CD14-positive monocyte (primary cell): ENCODE results near the gene TTC19. TPM values are rescaled to one million over a fixed set of nuclear protein-coding genes. Genes with fewer than 3 reads are reported as not detected.

Experiments used
- DNase-seq, 3 donors: peaks; one replicate each; pipeline ENCODE4 v3.0.0-alpha.2; 2011 to 2022
- H2AFZ ChIP-seq: 2 replicates; pipeline ENCODE4 v1.6.0; 2012; ENCODE audit warnings: mild to moderate bottlenecking, low read depth, low read length, inconsistent platforms; ENCODE audit not compliant: insufficient read depth, poor library complexity, severe bottlenecking
- H3K27ac ChIP-seq, 2 donors: 1 replicate in 1 of 2; 2 replicates in 1 of 2; pipeline ENCODE4 v1.5.1; 2012 to 2013; ENCODE audit warnings: low read length in 2 of 2, control low read depth in 1 of 2, inconsistent platforms in 1 of 2, low read depth in 1 of 2, mild to moderate bottlenecking in 1 of 2
- H3K27me3 ChIP-seq, 2 donors: one replicate each; pipeline versions ENCODE4 v1.6.0 to v1.6.1; 2011 to 2013; ENCODE audit warnings: low read length in 2 of 2; ENCODE audit not compliant: control insufficient read depth in 2 of 2, insufficient read depth in 2 of 2
- H3K36me3 ChIP-seq, 2 donors: replicated peaks in 1 of 2; 1 replicate in 1 of 2; 2 replicates in 1 of 2; pipeline versions ENCODE4 v1.5.1 to v1.6.1; 2012 to 2013; ENCODE audit warnings: low read length in 2 of 2, control low read depth in 1 of 2, inconsistent platforms in 1 of 2, mild to moderate bottlenecking in 1 of 2; ENCODE audit not compliant: insufficient read depth in 2 of 2, control insufficient read depth in 1 of 2
- H3K4me1 ChIP-seq, 2 donors: 1 replicate in 1 of 2; 2 replicates in 1 of 2; pipeline versions ENCODE4 v1.5.1 to v1.6.1; 2012 to 2013; ENCODE audit warnings: low read length in 2 of 2, control low read depth in 1 of 2, inconsistent platforms in 1 of 2, mild to moderate bottlenecking in 1 of 2, moderate library complexity in 1 of 2; ENCODE audit not compliant: insufficient read depth in 2 of 2, control insufficient read depth in 1 of 2
- H3K4me2 ChIP-seq: replicated peaks from 2 replicates; pipeline ENCODE3; 2012; ENCODE audit warnings: low read length, moderate library complexity, mild to moderate bottlenecking; ENCODE audit not compliant: poor library complexity, severe bottlenecking; ENCODE audit errors: extremely low read depth
- H3K4me3 ChIP-seq, 3 experiments: fragments of 200-600 bp in 1 of 3; sonication (generic) in 1 of 3; replicated peaks in 1 of 3; 1 replicate in 2 of 3; 2 replicates in 1 of 3; pipeline ENCODE4 v1.5.1; 2011 to 2013; ENCODE audit warnings: low read length in 3 of 3, mild to moderate bottlenecking in 3 of 3, control low read depth in 2 of 3, low read depth in 2 of 3, inconsistent platforms in 1 of 3, moderate library complexity in 1 of 3
- H3K79me2 ChIP-seq: 2 replicates; pipeline ENCODE4 v1.6.0; 2012; ENCODE audit warnings: mild to moderate bottlenecking, control low read depth, inconsistent platforms, low read length, moderate library complexity; ENCODE audit not compliant: insufficient read depth
- H3K9ac ChIP-seq: 2 replicates; pipeline ENCODE4 v1.6.0; 2017; ENCODE audit warnings: low read length, mild to moderate bottlenecking; ENCODE audit not compliant: insufficient read depth, poor library complexity, severe bottlenecking
- H3K9me3 ChIP-seq, 2 donors: replicated peaks in 1 of 2; 1 replicate in 1 of 2; 2 replicates in 1 of 2; pipeline versions ENCODE4 v1.5.1 to v1.6.1; 2012 to 2013; ENCODE audit warnings: low read length in 2 of 2, control low read depth in 1 of 2; ENCODE audit not compliant: control insufficient read depth in 1 of 2, insufficient read depth in 1 of 2
- H4K20me1 ChIP-seq: 2 replicates; pipeline ENCODE4 v1.6.0; 2012; ENCODE audit warnings: mild to moderate bottlenecking, low read length, control low read depth, moderate library complexity; ENCODE audit not compliant: insufficient read depth
- H3K27ac Mint-ChIP-seq, 7 donors: one replicate each; pipeline ENCODE4 v1.8.0; 2020; ENCODE audit warnings: mild to moderate bottlenecking in 7 of 7, mixed read lengths in 7 of 7, moderate library complexity in 6 of 7, inconsistent platforms in 2 of 7
- H3K27me3 Mint-ChIP-seq, 3 donors: one replicate each; pipeline ENCODE4 v1.8.0; 2021 to 2022; ENCODE audit warnings: low read depth in 3 of 3, mild to moderate bottlenecking in 3 of 3, mixed read lengths in 3 of 3, moderate library complexity in 3 of 3, inconsistent platforms in 1 of 3
- H3K36me3 Mint-ChIP-seq, 2 donors: one replicate each; pipeline ENCODE4 v1.8.0; 2020; ENCODE audit warnings: mixed read lengths in 2 of 2, inconsistent platforms in 1 of 2, mild to moderate bottlenecking in 1 of 2
- H3K4me1 Mint-ChIP-seq: one replicate; pipeline ENCODE4 v1.8.0; 2020; ENCODE audit warnings: mild to moderate bottlenecking, mixed read lengths
- H3K4me3 Mint-ChIP-seq, 2 donors: one replicate each; pipeline ENCODE4 v1.8.0; 2020; ENCODE audit warnings: mild to moderate bottlenecking in 2 of 2, mixed read lengths in 2 of 2, moderate library complexity in 1 of 2
- H3K9me3 Mint-ChIP-seq, 7 donors: one replicate each; pipeline ENCODE4 v1.8.0; 2020 to 2022; ENCODE audit warnings: mixed read lengths in 7 of 7, mild to moderate bottlenecking in 6 of 7, moderate library complexity in 6 of 7, inconsistent platforms in 2 of 7
- WGBS: methylation state at CpG from one replicate; pipeline ENCODE4 v1.1.5; 2013; ENCODE audit warnings: missing lambda C conversion rate; ENCODE audit not compliant: insufficient coverage; 5-methylcytosine and 5-hydroxymethylcytosine counted together
- intact Hi-C, 2 donors: fragments of 100-400 bp; cut with micrococcal nuclease; formaldehyde crosslinking; loops; one replicate each; pipeline versions ENCODE4 v1.15.0 to v1.15.1; 2023
- polyA plus RNA-seq, 3 donors: library from polyadenylated mRNA; depleted of rRNA in 1 of 3; unstranded in 2 of 3; stranded (reverse) in 1 of 3; fragments of 300-500 nt in 2 of 3; fragments of >200 nt in 1 of 3; fragmentation: Illumina TruSeq in 2 of 3; gene quantifications; 1 replicate in 2 of 3; 2 replicates in 1 of 3; pipeline ENCODE4 v1.2.3, GENCODE V29; 2012 to 2021
- TF ChIP-seq, protein P1 (sequence below): fragments of 200-600 bp; IDR thresholded peaks from one replicate; pipeline ENCODE4 v1.8.0; 2022; ENCODE audit warnings: antibody characterized with exemption, mild to moderate bottlenecking

The TTC19 gene
- polyA plus RNA-seq, 3 donors = 7.6 to 22.2 (median 20.6) TPM

DNA sequence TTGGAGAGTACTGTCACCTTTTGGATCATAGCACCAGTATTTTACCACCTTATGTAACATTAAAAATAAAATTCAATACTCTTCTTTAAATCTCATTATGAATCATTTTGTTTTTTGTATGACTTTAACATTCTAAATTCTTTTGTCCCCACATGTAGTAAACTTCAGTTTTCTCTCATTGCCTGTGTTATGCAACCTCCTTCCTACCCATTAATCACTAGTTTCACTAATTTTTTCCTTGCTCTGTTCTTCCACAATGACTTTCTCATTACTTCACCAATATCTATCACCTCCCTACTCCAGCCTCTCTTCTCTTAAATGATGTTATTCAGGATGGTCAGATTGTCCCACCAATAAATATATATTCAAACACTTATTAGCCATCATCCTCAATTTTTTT is 68.7 kb downstream of the TTC19 start:
- TF ChIP-seq, protein P1, sequence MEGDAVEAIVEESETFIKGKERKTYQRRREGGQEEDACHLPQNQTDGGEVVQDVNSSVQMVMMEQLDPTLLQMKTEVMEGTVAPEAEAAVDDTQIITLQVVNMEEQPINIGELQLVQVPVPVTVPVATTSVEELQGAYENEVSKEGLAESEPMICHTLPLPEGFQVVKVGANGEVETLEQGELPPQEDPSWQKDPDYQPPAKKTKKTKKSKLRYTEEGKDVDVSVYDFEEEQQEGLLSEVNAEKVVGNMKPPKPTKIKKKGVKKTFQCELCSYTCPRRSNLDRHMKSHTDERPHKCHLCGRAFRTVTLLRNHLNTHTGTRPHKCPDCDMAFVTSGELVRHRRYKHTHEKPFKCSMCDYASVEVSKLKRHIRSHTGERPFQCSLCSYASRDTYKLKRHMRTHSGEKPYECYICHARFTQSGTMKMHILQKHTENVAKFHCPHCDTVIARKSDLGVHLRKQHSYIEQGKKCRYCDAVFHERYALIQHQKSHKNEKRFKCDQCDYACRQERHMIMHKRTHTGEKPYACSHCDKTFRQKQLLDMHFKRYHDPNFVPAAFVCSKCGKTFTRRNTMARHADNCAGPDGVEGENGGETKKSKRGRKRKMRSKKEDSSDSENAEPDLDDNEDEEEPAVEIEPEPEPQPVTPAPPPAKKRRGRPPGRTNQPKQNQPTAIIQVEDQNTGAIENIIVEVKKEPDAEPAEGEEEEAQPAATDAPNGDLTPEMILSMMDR = no peak
- H3K27me3 Mint-ChIP-seq = no peaks in the 10 kb centered on the region
- H3K4me1 Mint-ChIP-seq = no peaks in the 10 kb centered on the region
- H3K4me3 ChIP-seq = no peak overlapping the region
- no peak overlapping the region for H3K27ac ChIP-seq
- no peaks in the 10 kb centered on the region for H3K4me1 ChIP-seq
- no peaks in the 10 kb centered on the region for H4K20me1 ChIP-seq
- no peak for DNase-seq
- no peaks in the 10 kb centered on the region for H3K79me2 ChIP-seq
- no peak overlapping the region for H3K4me2 ChIP-seq
- H3K36me3 Mint-ChIP-seq = peaks cover 92 to 96% of the 10 kb centered on the region in 2 donors
- H3K4me3 Mint-ChIP-seq = no peak overlapping the region
- no peak overlapping the region for H3K9ac ChIP-seq
- no peaks in the 10 kb centered on the region for H3K9me3 Mint-ChIP-seq
- intact Hi-C loops = loop anchor here in 1 of 2 donors (10.0 kb wide), 1 partner anchor 46 kb away; no protein-coding TSS in a partner anchor
- H3K9me3 ChIP-seq = no peaks in the 10 kb centered on the region
- peak overlapping the region in 1 of 7 donors; percentile 21 for H3K27ac Mint-ChIP-seq
- no peaks in the 10 kb centered on the region for H3K27me3 ChIP-seq
- peaks cover 92 to 100% of the 10 kb centered on the region in 2 donors for H3K36me3 ChIP-seq
- H2AFZ ChIP-seq = no peak overlapping the region

DNA sequence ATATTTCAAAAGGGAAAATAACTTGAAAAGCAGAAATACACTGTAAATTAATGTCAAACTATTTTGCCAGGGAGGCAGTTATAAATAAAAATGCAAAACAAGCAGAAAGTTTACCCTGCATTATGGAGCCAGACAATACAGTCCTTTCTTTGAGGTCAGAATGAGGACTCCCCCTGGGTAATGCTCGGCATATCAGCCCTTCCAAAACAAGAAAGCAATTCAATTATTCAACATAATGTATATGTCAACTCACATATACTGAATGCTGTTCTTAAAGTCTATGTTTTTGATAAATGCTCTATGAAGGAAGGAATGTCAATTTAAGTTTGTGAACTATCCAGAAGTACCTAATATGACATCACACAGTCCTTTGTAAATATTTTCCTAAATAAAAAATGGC is 72.4 kb downstream of the TTC19 start:
- Mint-ChIP-seq H3K36me3 (peaks cover 85 to 92% of the 10 kb centered on the region in 2 donors), H3K27ac (no peak overlapping the region), H3K9me3 (no peaks in the 10 kb centered on the region), H3K4me1 (no peaks in the 10 kb centered on the region), H3K4me3 (no peak overlapping the region), H3K27me3 (no peaks in the 10 kb centered on the region)
- Histone ChIP-seq H3K27me3 (no peaks in the 10 kb centered on the region), H2AFZ (no peak overlapping the region), H3K9ac (no peak overlapping the region), H3K4me1 (no peaks in the 10 kb centered on the region), H3K4me3 (no peak overlapping the region), H3K27ac (no peak overlapping the region), H3K79me2 (no peaks in the 10 kb centered on the region), H3K4me2 (no peak overlapping the region), H4K20me1 (no peaks in the 10 kb centered on the region), H3K9me3 (no peaks in the 10 kb centered on the region), H3K36me3 (peaks cover 91 to 100% of the 10 kb centered on the region in 2 donors)
- intact Hi-C loops = no loop called here
- no peak for DNase-seq
- WGBS = 100% methylated on average over 1 of the region's 1 CpG
- TF ChIP-seq, protein P1 = no peak
